GM23338 (cell line): ENCODE measurements around the gene ADGB.

Experiments used
- CTCF ChIP-seq, 2 experiments: fragments of 200-600 bp in 1 of 2; sonication (generic) in 1 of 2; conservative IDR thresholded peaks; 2 replicates each; pipeline versions ENCODE4 v1.5.1 to v1.6.1; 2016 to 2017; ENCODE audit warnings: antibody characterized with exemption in 2 of 2, low read depth in 2 of 2, mild to moderate bottlenecking in 2 of 2, moderate library complexity in 1 of 2
- ETS1 ChIP-seq: IDR thresholded peaks from 2 replicates; pipeline ENCODE4 v1.6.1; 2016; ENCODE audit warnings: antibody characterized with exemption
- EZH2 ChIP-seq: fragments of 200-600 bp; sonication (generic); IDR thresholded peaks from one replicate; pipeline ENCODE4 v1.8.0; 2017; ENCODE audit warnings: antibody characterized with exemption, mild to moderate bottlenecking, low read depth; ENCODE audit not compliant: unreplicated experiment
- EZH2phosphoT487 ChIP-seq: fragments of 200-600 bp; sonication (generic); IDR thresholded peaks from one replicate; pipeline ENCODE4 v1.8.1; 2018; ENCODE audit warnings: antibody characterized with exemption; ENCODE audit not compliant: unreplicated experiment
- POLR2AphosphoS5 ChIP-seq: IDR thresholded peaks from 2 replicates; pipeline ENCODE4 v1.6.1; 2016; ENCODE audit warnings: antibody characterized with exemption, low read depth
- REST ChIP-seq: IDR thresholded peaks from one replicate; pipeline ENCODE4 v1.6.1; 2018; ENCODE audit warnings: antibody characterized with exemption; ENCODE audit not compliant: unreplicated experiment

- TF ChIP-seq CTCF (conservative IDR thresholded peaks at IDR 0.05; ENCODE audit: low read depth in 2 of 2): no peak
- no peak for TF ChIP-seq REST
- TF ChIP-seq POLR2AphosphoS5: no peak
- no peak for TF ChIP-seq EZH2
- no peak for TF ChIP-seq EZH2phosphoT487
- no peak for TF ChIP-seq ETS1
These were observed 142.8 kb downstream of the ADGB start for GRCh38 chr6:146741609-146742008.
